LHCN-M2 (cell line): ENCODE measurements around the gene BRD1. TPM values are rescaled to one million over a fixed set of nuclear protein-coding genes. Genes with fewer than 3 reads are reported as not detected.
A peak's percentile ranks its signal among the peaks of the same experiment; 100 is the strongest.
"Not testable (repeated sequence)": the region's sequence is repeated elsewhere in the genome, so short reads cannot be mapped to it uniquely, and the experiment has no call there.

Experiments used
- DNase-seq: peaks from one replicate; pipeline ENCODE4 v3.0.0-alpha.2; 2012; ENCODE audit warnings: low read depth
- total RNA-seq: library from RNA; depleted of rRNA; stranded (reverse); fragments of >200 nt; gene quantifications from 2 replicates; pipeline ENCODE4 v1.2.3, GENCODE V29; 2014

Gene BRD1
- total RNA-seq, 1 experiment from 2014 or later, result 17.9 TPM

GRCh38 chr22:49827271-49827852 is 311 bp downstream of the BRD1 start:
- peak; percentile 14 for DNase-seq

GRCh38 chr22:49826603-49827270 is 936 bp downstream of the BRD1 start:
- DNase-seq, result peak; percentile 24

- peak; percentile 30 for DNase-seq
Observed at GRCh38 chr22:49825944-49826602, 1.6 kb downstream of the BRD1 start.

GRCh38 chr22:49825436-49825835 is 2.2 kb downstream of the BRD1 start:
- peak; percentile 48 for DNase-seq

- no peak for DNase-seq
Observed at GRCh38 chr22:49824936-49825335, 2.7 kb downstream of the BRD1 start.

GRCh38 chr22:49824185-49824925 is 3.3 kb downstream of the BRD1 start:
- no peak for DNase-seq

- no peak for DNase-seq
Observed at GRCh38 chr22:49823289-49824045, 4.2 kb downstream of the BRD1 start.

- not testable (repeated sequence) for DNase-seq
Observed at GRCh38 chr22:49821741-49822140, 5.9 kb downstream of the BRD1 start.

GRCh38 chr22:49820984-49821383 is 6.7 kb downstream of the BRD1 start:
- no peak for DNase-seq

GRCh38 chr22:49817359-49817758 is 10.3 kb downstream of the BRD1 start:
- DNase-seq, result no peak

GRCh38 chr22:49815641-49816091 is 12.0 kb downstream of the BRD1 start:
- DNase-seq, result no peak

- DNase-seq, result no peak
Observed at GRCh38 chr22:49814856-49815255, 12.8 kb downstream of the BRD1 start.

GRCh38 chr22:49814164-49814686 is 13.4 kb downstream of the BRD1 start:
- no peak for DNase-seq

GRCh38 chr22:49812838-49813237 is 14.8 kb downstream of the BRD1 start:
- no peak for DNase-seq

GRCh38 chr22:49811020-49811791 is 16.5 kb downstream of the BRD1 start:
- DNase-seq, result no peak

- DNase-seq, result no peak
Observed at GRCh38 chr22:49810363-49811019, 17.2 kb downstream of the BRD1 start.

- DNase-seq, result no peak
Observed at GRCh38 chr22:49807780-49808708, 19.6 kb downstream of the BRD1 start.

GRCh38 chr22:49807129-49807528 is 20.5 kb downstream of the BRD1 start:
- no peak for DNase-seq
